ENCODE measurements around the gene PTPN2.

Gene PTPN2

GRCh38 chr18:12816451-12816850 lies 67.6 kb downstream of the PTPN2 start:
- Histone ChIP-seq H3K27me3 (replicated peaks; ENCODE audit: control insufficient read depth, insufficient read depth, low read length, poor library complexity, severe bottlenecking) (no peaks in the 10 kb centered on the region), H3K9me3 (ENCODE audit: control insufficient read depth, low read length) (no peaks in the 10 kb centered on the region), H3K27ac (ENCODE audit: insufficient read depth, low read length, poor library complexity, severe bottlenecking) (no peak overlapping the region), H3K36me3 (ENCODE audit: control insufficient read depth, insufficient read depth, low read length) (peaks cover 25% of the 10 kb centered on the region), H3K4me1 (ENCODE audit: control insufficient read depth, insufficient read depth, low read length, poor library complexity, severe bottlenecking) (no peaks in the 10 kb centered on the region), H3K4me3 (ENCODE audit: insufficient read depth, low read depth, low read length, poor library complexity, severe bottlenecking) (no peak overlapping the region)
- no peak for DNase-seq

DNA sequence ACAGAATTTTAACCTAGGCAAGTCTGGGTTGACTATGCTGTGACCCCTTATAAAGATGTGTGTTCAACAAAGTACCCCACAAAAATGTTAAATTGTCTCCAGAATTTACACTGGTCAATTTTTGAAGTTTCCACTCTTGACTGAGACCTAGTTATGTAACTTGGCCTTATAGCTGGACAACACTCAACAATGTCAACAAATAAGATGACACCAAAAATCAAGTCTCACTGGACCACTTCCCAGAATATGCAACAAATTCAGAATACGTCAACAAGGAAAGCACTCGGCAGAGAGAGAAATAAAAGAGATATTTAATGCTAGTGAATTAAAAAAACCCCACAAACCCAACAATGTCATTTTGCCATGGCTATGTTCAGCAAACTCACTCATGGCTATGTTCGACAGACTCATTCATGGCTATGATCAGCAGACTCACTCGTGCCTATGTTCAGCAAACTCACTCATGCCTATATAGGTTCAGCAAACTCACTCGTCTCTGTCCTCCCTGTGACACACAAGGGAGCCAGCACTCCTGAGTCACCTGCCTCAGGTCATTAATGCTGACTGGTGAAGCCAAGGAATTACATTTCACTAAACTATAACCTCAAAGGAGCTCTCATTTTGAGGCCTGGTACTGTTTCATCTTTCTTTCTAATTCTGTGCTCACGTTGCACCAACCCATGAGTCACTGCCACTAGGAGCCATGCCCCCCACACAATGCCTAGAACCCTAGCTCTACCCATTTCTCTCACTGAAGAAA lies 72.7 kb downstream of the PTPN2 start:
- Histone ChIP-seq H3K36me3 (ENCODE audit: control insufficient read depth, insufficient read depth, low read length) (peaks cover 23% of the 10 kb centered on the region), H3K27ac (ENCODE audit: insufficient read depth, low read length, poor library complexity, severe bottlenecking) (no peak overlapping the region), H3K4me3 (ENCODE audit: insufficient read depth, low read depth, low read length, poor library complexity, severe bottlenecking) (no peak overlapping the region), H3K27me3 (replicated peaks; ENCODE audit: control insufficient read depth, insufficient read depth, low read length, poor library complexity, severe bottlenecking) (no peaks in the 10 kb centered on the region), H3K4me1 (ENCODE audit: control insufficient read depth, insufficient read depth, low read length, poor library complexity, severe bottlenecking) (no peaks in the 10 kb centered on the region), H3K9me3 (ENCODE audit: control insufficient read depth, low read length) (no peaks in the 10 kb centered on the region)
- no peak for DNase-seq

GRCh38 chr18:12803069-12803936 lies 80.7 kb downstream of the PTPN2 start:
- H3K27ac ChIP-seq (ENCODE audit: insufficient read depth, low read length, poor library complexity, severe bottlenecking): no peak overlapping the region
- H3K27me3 ChIP-seq (replicated peaks; ENCODE audit: control insufficient read depth, insufficient read depth, low read length, poor library complexity, severe bottlenecking): no peaks in the 10 kb centered on the region
- H3K4me3 ChIP-seq (ENCODE audit: insufficient read depth, low read depth, low read length, poor library complexity, severe bottlenecking): no peak overlapping the region
- H3K9me3 ChIP-seq (ENCODE audit: control insufficient read depth, low read length): no peaks in the 10 kb centered on the region
- no peaks in the 10 kb centered on the region for H3K4me1 ChIP-seq (ENCODE audit: control insufficient read depth, insufficient read depth, low read length, poor library complexity, severe bottlenecking)
- DNase-seq: no peak
- H3K36me3 ChIP-seq (ENCODE audit: control insufficient read depth, insufficient read depth, low read length): peaks cover 18% of the 10 kb centered on the region

GRCh38 chr18:12802538-12802937 lies 81.5 kb downstream of the PTPN2 start:
- H3K27ac ChIP-seq (ENCODE audit: insufficient read depth, low read length, poor library complexity, severe bottlenecking): no peak overlapping the region
- no peak for DNase-seq
- no peaks in the 10 kb centered on the region for H3K27me3 ChIP-seq (replicated peaks; ENCODE audit: control insufficient read depth, insufficient read depth, low read length, poor library complexity, severe bottlenecking)
- H3K36me3 ChIP-seq (ENCODE audit: control insufficient read depth, insufficient read depth, low read length): peaks cover 23% of the 10 kb centered on the region
- H3K4me3 ChIP-seq (ENCODE audit: insufficient read depth, low read depth, low read length, poor library complexity, severe bottlenecking): no peak overlapping the region
- H3K9me3 ChIP-seq (ENCODE audit: control insufficient read depth, low read length): no peaks in the 10 kb centered on the region
- no peaks in the 10 kb centered on the region for H3K4me1 ChIP-seq (ENCODE audit: control insufficient read depth, insufficient read depth, low read length, poor library complexity, severe bottlenecking)

GRCh38 chr18:12796448-12796847 lies 87.6 kb downstream of the PTPN2 start:
- no peak overlapping the region for H3K27ac ChIP-seq (ENCODE audit: insufficient read depth, low read length, poor library complexity, severe bottlenecking)
- no peak overlapping the region for H3K4me3 ChIP-seq (ENCODE audit: insufficient read depth, low read depth, low read length, poor library complexity, severe bottlenecking)
- no peaks in the 10 kb centered on the region for H3K9me3 ChIP-seq (ENCODE audit: control insufficient read depth, low read length)
- peaks cover 19% of the 10 kb centered on the region for H3K36me3 ChIP-seq (ENCODE audit: control insufficient read depth, insufficient read depth, low read length)
- DNase-seq: no peak
- H3K4me1 ChIP-seq (ENCODE audit: control insufficient read depth, insufficient read depth, low read length, poor library complexity, severe bottlenecking): no peaks in the 10 kb centered on the region
- no peaks in the 10 kb centered on the region for H3K27me3 ChIP-seq (replicated peaks; ENCODE audit: control insufficient read depth, insufficient read depth, low read length, poor library complexity, severe bottlenecking)

- H3K9me3 ChIP-seq (ENCODE audit: control insufficient read depth, low read length): no peaks in the 10 kb centered on the region
- H3K4me1 ChIP-seq (ENCODE audit: control insufficient read depth, insufficient read depth, low read length, poor library complexity, severe bottlenecking): no peaks in the 10 kb centered on the region
- H3K27ac ChIP-seq (ENCODE audit: insufficient read depth, low read length, poor library complexity, severe bottlenecking): no peak overlapping the region
- no peaks in the 10 kb centered on the region for H3K27me3 ChIP-seq (replicated peaks; ENCODE audit: control insufficient read depth, insufficient read depth, low read length, poor library complexity, severe bottlenecking)
- no peak overlapping the region for H3K4me3 ChIP-seq (ENCODE audit: insufficient read depth, low read depth, low read length, poor library complexity, severe bottlenecking)
- DNase-seq: no peak
- H3K36me3 ChIP-seq (ENCODE audit: control insufficient read depth, insufficient read depth, low read length): no peaks in the 10 kb centered on the region
Measured at GRCh38 chr18:12791610-12792009, 92.4 kb downstream of the PTPN2 start.

DNA sequence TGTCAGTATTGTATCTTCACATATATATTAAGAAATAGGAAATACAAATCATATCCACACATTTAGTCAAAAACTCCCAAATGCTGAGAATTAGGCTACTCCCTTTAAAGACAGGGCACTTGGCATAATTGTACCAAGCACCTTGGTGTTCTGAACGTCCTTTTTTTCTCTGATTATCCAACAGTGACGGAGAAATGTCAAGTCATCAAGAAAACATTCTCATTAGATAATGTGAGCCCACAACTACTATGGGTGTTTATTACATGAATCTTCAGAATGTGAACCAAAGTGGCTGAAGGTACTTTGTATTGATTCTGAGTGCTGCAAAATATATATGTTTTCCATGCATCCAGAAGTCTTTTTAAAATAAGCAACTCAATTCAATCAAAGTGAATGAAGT lies 97.4 kb downstream of the PTPN2 start:
- Histone ChIP-seq H3K9me3 (ENCODE audit: control insufficient read depth, low read length) (no peaks in the 10 kb centered on the region), H3K36me3 (ENCODE audit: control insufficient read depth, insufficient read depth, low read length) (no peaks in the 10 kb centered on the region), H3K27ac (ENCODE audit: insufficient read depth, low read length, poor library complexity, severe bottlenecking) (no peak overlapping the region), H3K4me1 (ENCODE audit: control insufficient read depth, insufficient read depth, low read length, poor library complexity, severe bottlenecking) (no peaks in the 10 kb centered on the region), H3K27me3 (replicated peaks; ENCODE audit: control insufficient read depth, insufficient read depth, low read length, poor library complexity, severe bottlenecking) (no peaks in the 10 kb centered on the region), H3K4me3 (ENCODE audit: insufficient read depth, low read depth, low read length, poor library complexity, severe bottlenecking) (no peak overlapping the region)
- DNase-seq: no peak

DNA sequence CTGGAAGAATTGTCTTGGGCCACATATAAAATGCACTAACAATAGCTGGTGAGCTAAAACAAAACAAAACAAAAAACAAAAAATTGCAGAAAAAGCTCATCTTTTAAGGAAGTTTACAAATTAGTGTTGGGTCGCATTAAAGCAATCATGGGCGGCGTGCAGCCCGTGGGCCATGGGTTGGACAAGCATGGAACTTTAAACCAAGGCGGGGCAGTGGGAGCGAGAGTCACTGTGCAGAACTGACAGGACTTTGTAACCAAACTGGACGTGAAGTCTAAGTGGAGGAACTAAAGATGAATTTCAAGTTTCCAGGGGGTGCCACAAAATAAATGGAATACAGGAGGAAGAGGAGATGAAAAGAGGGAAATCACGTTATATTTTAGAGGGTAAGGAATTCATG lies 100.5 kb downstream of the PTPN2 start:
- DNase-seq: no peak
- no peak overlapping the region for H3K4me3 ChIP-seq (ENCODE audit: insufficient read depth, low read depth, low read length, poor library complexity, severe bottlenecking)
- H3K27me3 ChIP-seq (replicated peaks; ENCODE audit: control insufficient read depth, insufficient read depth, low read length, poor library complexity, severe bottlenecking): no peaks in the 10 kb centered on the region
- no peaks in the 10 kb centered on the region for H3K9me3 ChIP-seq (ENCODE audit: control insufficient read depth, low read length)
- no peaks in the 10 kb centered on the region for H3K36me3 ChIP-seq (ENCODE audit: control insufficient read depth, insufficient read depth, low read length)
- no peak overlapping the region for H3K27ac ChIP-seq (ENCODE audit: insufficient read depth, low read length, poor library complexity, severe bottlenecking)
- no peaks in the 10 kb centered on the region for H3K4me1 ChIP-seq (ENCODE audit: control insufficient read depth, insufficient read depth, low read length, poor library complexity, severe bottlenecking)

GRCh38 chr18:12782521-12782920 lies 101.5 kb downstream of the PTPN2 start:
- no peak for DNase-seq

DNA sequence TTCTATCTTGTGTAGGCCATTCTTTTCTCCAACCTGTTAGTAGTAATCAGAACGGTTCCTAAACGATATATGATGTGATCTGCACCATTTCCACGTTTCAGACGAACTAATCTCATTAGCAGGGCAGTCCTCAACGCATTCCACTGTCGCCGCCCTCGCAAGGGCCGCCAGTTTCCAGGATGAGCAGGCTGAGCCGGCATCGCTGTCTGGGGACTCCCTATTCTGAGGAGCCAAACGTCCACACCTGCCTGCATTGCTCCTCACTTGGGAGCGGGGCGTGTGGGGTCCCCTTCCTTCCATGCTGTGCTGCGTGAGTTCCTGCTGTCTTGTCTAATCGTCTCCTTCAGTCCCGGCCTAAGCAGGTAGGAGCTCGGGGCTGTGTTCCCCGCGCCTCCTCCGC lies 104.6 kb downstream of the PTPN2 start:
- H3K4me1 ChIP-seq (ENCODE audit: control insufficient read depth, insufficient read depth, low read length, poor library complexity, severe bottlenecking): no peaks in the 10 kb centered on the region
- DNase-seq: no peak
- no peaks in the 10 kb centered on the region for H3K27me3 ChIP-seq (replicated peaks; ENCODE audit: control insufficient read depth, insufficient read depth, low read length, poor library complexity, severe bottlenecking)
- H3K27ac ChIP-seq (ENCODE audit: insufficient read depth, low read length, poor library complexity, severe bottlenecking): no peak overlapping the region
- H3K9me3 ChIP-seq (ENCODE audit: control insufficient read depth, low read length): no peaks in the 10 kb centered on the region
- H3K36me3 ChIP-seq (ENCODE audit: control insufficient read depth, insufficient read depth, low read length): no peaks in the 10 kb centered on the region
- no peak overlapping the region for H3K4me3 ChIP-seq (ENCODE audit: insufficient read depth, low read depth, low read length, poor library complexity, severe bottlenecking)

More at GRCh38 chr18:12782521-12782920, 101.5 kb downstream of the PTPN2 start:
- Histone ChIP-seq H3K27me3 (replicated peaks; ENCODE audit: control insufficient read depth, insufficient read depth, low read length, poor library complexity, severe bottlenecking) (no peaks in the 10 kb centered on the region), H3K4me1 (ENCODE audit: control insufficient read depth, insufficient read depth, low read length, poor library complexity, severe bottlenecking) (no peaks in the 10 kb centered on the region), H3K27ac (ENCODE audit: insufficient read depth, low read length, poor library complexity, severe bottlenecking) (no peak overlapping the region), H3K36me3 (ENCODE audit: control insufficient read depth, insufficient read depth, low read length) (no peaks in the 10 kb centered on the region), H3K9me3 (ENCODE audit: control insufficient read depth, low read length) (no peaks in the 10 kb centered on the region), H3K4me3 (ENCODE audit: insufficient read depth, low read depth, low read length, poor library complexity, severe bottlenecking) (no peak overlapping the region)

All from effector memory CD4-positive, alpha-beta T cell (primary cell).